Endothelial cell of hepatic sinusoid (primary cell): Measurements from ENCODE around the gene LRRC31.

Source experiments
- in situ Hi-C: cut with HindIII; loops from 2 replicates; pipeline ENCODE4 v1.10.0; 2017; ENCODE audit warnings: low sequenced_read_pairs

The LRRC31 gene

GRCh38 chr3:169815590-169816150, 54.1 kb downstream of the LRRC31 start:
- in situ Hi-C loops: no loop called here

- in situ Hi-C loops: no loop called here
Measured at GRCh38 chr3:169813757-169814517, 55.8 kb downstream of the LRRC31 start.

GRCh38 chr3:169813278-169813677, 56.5 kb downstream of the LRRC31 start:
- in situ Hi-C loops: no loop called here

- in situ Hi-C loops: no loop called here
Measured at GRCh38 chr3:169812332-169813235, 57.2 kb downstream of the LRRC31 start, which contains the start of the genes LRRC34 and LRRIQ4. Gene LRRC34, minus strand, starts transcription at chr3:169812904. Its CDS starts 356 bp downstream, at chr3:169812548. Gene LRRIQ4, plus strand, starts transcription at chr3:169812870. Its CDS starts 9,052 bp downstream, at chr3:169821922.

GRCh38 chr3:169811631-169812331, 58.0 kb downstream of the LRRC31 start:
- in situ Hi-C loops: no loop called here

- in situ Hi-C loops: no loop called here
Measured at GRCh38 chr3:169809230-169809795, 60.4 kb downstream of the LRRC31 start.

- in situ Hi-C loops: no loop called here
Measured at GRCh38 chr3:169804681-169805080, 65.1 kb downstream of the LRRC31 start.

- in situ Hi-C loops: no loop called here
Measured at GRCh38 chr3:169792359-169792758, 77.4 kb downstream of the LRRC31 start.

- in situ Hi-C loops: no loop called here
Measured at GRCh38 chr3:169790687-169791429, 78.9 kb downstream of the LRRC31 start.

GRCh38 chr3:169790219-169790618, 79.5 kb downstream of the LRRC31 start:
- in situ Hi-C loops: no loop called here
